NCI-H226 (cell line): ENCODE results near the gene ABHD5.
"Not testable (repeated sequence)": the region's sequence is repeated elsewhere in the genome, so short reads cannot be mapped to it uniquely, and the experiment has no call there.

Experiments
- DNase-seq: peaks from one replicate; pipeline ENCODE4 v3.0.0-alpha.2; 2015

The ABHD5 gene

GRCh38 chr3:43690400-43691119, at the start of gene ABHD5:
ABHD5 (plus strand) TSS chr3:43690938; CDS start chr3:43690993, 55 bp downstream.
- DNase-seq, result peak; percentile 89

GRCh38 chr3:43641306-43642114, 49.2 kb upstream of the ABHD5 start:
- DNase-seq, result no peak

DNA sequence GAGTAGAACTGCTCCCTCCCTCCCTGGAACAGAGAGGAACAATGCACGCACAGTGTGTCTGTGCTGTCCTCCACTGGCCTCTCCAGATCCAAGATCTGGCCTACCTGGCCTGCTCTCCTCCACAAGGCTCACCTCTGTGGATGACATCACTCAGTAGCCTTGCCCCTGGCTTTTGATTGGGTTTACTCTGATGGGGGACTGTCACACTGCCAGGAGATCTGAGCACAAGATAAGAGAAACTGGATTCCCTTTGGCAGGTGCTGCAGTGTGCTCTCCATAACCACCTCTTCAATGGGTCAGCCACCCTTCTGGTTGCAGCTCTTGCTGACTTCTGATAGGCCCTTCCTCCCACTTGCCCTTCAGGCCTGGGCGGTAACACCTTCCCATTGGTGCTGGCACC, 46.3 kb upstream of the ABHD5 start:
- no peak for DNase-seq

GRCh38 chr3:43647331-43648166, 43.2 kb upstream of the ABHD5 start:
- no peak for DNase-seq

- DNase-seq, result no peak
Observed at GRCh38 chr3:43648957-43649356, 41.8 kb upstream of the ABHD5 start.

- no peak for DNase-seq
Observed at GRCh38 chr3:43649365-43649968, 41.3 kb upstream of the ABHD5 start.

- DNase-seq, result no peak
Observed at GRCh38 chr3:43650345-43650744, 40.4 kb upstream of the ABHD5 start.

GRCh38 chr3:43656390-43656789, 34.3 kb upstream of the ABHD5 start:
- DNase-seq, result not testable (repeated sequence)

DNA sequence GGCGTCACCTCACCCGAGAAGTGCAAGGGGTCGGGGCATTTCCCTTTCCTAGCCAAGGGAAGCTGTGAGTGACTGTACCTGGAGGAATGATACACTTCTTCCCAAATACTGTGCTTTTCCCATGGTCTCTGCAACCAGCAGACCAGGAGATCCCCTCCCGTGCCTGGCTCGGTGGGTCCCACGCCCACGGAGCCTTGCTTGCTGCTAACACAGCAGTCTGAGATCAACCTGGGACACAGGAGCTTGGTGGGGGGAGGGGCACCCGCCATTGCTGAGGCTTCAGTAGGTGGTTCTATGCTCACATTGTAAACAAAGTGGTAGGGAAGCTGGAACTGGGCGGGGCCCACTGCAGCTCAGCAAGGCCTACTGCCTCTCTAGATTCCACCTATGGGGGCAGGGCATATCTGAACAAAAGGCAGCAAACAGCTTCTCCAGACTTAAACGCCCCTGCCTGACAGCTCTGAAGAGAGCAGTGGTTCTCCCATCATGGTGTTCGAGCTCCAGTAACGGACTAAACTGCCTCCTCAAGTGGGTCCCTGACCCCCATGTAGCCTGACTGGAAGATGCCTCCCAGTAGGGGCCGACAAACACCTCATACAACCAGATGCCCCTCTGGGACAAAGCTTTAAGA, 31.4 kb upstream of the ABHD5 start:
- no peak for DNase-seq

- DNase-seq, result not testable (repeated sequence)
Observed at GRCh38 chr3:43661376-43661775, 29.4 kb upstream of the ABHD5 start.

GRCh38 chr3:43665011-43665410, 25.7 kb upstream of the ABHD5 start:
- DNase-seq, result not testable (repeated sequence)

DNA sequence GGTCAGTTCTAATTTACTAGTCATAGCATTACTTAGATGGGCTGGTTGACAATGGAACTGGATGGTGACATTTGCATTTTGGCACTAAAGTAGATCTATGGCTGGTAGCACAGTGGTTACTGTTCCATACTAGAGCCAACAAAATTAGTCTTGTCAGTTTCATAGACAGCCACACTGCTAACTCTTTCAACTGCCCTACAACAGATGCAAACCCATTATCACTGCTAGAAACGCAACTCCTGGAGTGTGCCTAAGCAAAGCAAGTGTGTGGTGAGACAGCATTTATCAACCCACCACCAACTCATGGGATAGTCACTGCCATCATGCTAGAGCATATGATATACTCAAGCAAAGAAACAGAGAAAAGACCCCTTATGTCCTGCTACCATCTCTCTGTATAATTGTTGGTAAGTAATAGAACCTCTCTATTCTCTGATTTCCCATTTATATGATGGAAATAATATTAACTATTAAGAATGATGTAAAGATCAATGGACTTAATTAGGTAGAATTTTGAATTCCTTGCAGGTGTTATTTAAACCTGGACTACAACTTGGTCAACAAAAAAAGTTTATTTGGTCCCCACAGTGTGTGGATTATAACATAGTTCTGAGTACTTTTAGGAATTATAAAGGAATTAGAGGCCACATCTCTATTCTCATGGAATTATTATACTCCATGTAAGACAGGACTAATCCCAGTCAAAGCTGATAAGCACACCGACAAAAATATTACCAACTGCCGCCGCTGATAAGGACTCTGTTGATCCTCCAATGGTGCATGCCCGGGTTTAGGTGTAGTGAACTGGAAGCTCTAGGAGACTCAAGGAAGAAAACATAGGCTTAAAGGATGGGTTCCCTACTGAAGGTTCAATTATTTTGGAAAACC, 19.9 kb upstream of the ABHD5 start:
- no peak for DNase-seq

DNA sequence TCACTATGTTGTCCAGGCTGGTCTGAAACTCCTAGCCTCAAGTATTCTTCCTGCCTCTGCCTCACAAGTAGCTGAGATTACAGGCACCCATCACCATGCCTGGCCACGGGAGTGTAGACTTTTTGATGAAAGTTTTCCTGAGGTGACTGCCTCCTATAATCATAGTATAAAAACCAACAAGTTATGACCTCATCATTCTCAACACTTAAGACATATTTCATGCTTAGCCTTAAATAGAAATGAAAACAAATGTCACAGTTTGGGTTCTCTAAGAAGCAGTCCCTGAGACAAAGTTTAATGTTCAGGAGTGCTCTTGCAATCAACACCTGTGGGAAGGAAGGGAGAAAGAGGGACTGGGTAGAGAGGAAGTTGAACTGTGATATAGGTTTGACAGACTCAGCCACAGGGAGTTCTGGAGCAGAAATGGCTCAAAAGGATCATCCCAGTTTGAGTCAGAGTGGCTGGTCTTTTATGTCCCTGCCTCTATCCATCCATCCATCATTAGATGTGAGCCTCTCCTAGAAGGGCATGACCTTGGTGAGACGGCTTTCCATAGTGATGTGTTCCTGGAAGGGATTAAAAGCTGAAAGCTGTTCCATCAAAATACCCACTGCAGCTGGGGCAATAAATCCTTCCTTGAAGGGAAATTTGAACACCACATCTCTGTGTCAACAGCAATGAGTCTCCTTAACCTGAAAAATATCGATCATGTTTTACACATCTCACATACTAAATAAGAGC, 16.2 kb upstream of the ABHD5 start:
- DNase-seq, result no peak

- DNase-seq, result no peak
Observed at GRCh38 chr3:43675593-43675992, 15.1 kb upstream of the ABHD5 start.

- no peak for DNase-seq
Observed at GRCh38 chr3:43676441-43676840, 14.3 kb upstream of the ABHD5 start.

GRCh38 chr3:43678375-43678774, 12.4 kb upstream of the ABHD5 start:
- not testable (repeated sequence) for DNase-seq

GRCh38 chr3:43678887-43679449, 11.8 kb upstream of the ABHD5 start:
- DNase-seq, result not testable (repeated sequence)

DNA sequence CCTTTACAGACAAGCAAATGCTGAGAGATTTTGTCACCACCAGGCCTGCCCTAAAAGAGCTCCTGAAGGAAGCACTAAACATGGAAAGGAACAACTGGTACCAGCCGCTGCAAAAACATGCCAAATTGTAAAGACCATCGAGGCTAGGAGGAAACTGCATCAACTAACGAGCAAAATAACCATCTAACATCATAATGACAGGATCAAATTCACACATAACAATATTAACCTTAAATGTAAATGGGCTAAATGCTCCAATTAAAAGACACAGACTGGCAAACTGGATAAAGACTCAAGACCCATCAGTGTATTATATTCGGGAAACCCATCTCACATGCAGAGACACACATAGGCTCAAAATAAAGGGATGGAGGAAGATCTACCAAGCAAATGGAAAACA, 9.9 kb upstream of the ABHD5 start:
- not testable (repeated sequence) for DNase-seq

DNA sequence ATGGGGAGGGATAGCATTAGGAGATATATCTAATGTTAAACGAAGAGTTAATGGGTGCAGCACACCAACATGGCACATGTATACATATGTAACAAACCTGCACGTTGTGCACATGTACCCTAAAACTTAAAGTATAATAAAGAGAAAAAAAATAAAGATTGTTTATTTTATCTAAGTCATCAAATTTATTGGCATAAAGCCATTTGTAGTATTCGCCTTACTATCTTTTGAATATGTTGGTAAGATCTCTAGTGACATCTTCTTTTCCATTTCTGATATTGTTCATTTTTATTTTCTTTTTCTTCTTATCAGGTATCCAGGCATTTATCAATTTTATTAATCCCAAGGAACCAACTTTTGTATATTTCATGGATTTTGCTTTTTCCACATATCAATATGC, 5.8 kb upstream of the ABHD5 start:
- no peak for DNase-seq

- no peak for DNase-seq
Observed at GRCh38 chr3:43685921-43686320, 4.8 kb upstream of the ABHD5 start.
